Measurements from ENCODE around the gene PLEKHM1.

DNA sequence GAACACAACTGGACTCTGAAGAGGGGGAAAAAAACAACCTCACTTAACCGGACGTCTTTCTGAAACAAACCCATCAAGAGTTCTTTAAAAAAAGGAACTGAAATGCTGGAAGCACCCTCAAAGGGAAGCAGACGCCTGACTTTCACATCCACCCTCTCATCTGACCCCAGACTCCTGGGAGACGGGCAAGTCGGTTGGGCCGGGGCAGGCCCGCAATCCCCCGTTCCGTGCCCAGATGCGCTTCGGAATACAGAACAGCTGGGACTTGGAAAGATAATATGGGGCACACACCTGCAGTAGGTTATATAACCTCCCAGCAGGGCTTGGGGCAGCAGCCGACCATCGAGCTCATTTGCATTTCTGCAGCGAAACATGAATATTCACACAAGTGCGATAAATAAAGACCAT, 61.6 kb downstream of the PLEKHM1 start:
- TF ChIP-seq REST (IDR thresholded peaks at IDR 0.05; ENCODE audit: insufficient read depth in 1 of 2, low read depth in 2 of 2, low read length in 1 of 2) (no peak), TCF7L2 (IDR thresholded peaks at IDR 0.05; ENCODE audit: low read depth, low read length) (no peak)

Data from Panc1 (cell line).